Measurements from ENCODE around the gene RAF1.

RAF1 gene

GRCh38 chr3:12574131-12574530 is 89.8 kb downstream of the RAF1 start:
- TF ChIP-seq TAF1 (IDR thresholded peaks at IDR 0.05; ENCODE audit: borderline replicate concordance, insufficient read depth, low read length) (no peak), FOXP2 (optimal IDR thresholded peaks at IDR 0.05; ENCODE audit: borderline replicate concordance, extremely low read depth, extremely low read length, insufficient read depth) (no peak), SIN3A (IDR thresholded peaks at IDR 0.05; ENCODE audit: borderline replicate concordance, insufficient read depth, low read length) (no peak), POLR2AphosphoS5 (IDR thresholded peaks at IDR 0.05; ENCODE audit: low read depth, low read length) (no peak)
- TF ChIP-seq, protein P1, sequence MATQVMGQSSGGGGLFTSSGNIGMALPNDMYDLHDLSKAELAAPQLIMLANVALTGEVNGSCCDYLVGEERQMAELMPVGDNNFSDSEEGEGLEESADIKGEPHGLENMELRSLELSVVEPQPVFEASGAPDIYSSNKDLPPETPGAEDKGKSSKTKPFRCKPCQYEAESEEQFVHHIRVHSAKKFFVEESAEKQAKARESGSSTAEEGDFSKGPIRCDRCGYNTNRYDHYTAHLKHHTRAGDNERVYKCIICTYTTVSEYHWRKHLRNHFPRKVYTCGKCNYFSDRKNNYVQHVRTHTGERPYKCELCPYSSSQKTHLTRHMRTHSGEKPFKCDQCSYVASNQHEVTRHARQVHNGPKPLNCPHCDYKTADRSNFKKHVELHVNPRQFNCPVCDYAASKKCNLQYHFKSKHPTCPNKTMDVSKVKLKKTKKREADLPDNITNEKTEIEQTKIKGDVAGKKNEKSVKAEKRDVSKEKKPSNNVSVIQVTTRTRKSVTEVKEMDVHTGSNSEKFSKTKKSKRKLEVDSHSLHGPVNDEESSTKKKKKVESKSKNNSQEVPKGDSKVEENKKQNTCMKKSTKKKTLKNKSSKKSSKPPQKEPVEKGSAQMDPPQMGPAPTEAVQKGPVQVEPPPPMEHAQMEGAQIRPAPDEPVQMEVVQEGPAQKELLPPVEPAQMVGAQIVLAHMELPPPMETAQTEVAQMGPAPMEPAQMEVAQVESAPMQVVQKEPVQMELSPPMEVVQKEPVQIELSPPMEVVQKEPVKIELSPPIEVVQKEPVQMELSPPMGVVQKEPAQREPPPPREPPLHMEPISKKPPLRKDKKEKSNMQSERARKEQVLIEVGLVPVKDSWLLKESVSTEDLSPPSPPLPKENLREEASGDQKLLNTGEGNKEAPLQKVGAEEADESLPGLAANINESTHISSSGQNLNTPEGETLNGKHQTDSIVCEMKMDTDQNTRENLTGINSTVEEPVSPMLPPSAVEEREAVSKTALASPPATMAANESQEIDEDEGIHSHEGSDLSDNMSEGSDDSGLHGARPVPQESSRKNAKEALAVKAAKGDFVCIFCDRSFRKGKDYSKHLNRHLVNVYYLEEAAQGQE (IDR thresholded peaks at IDR 0.05; ENCODE audit: insufficient read depth in 1 of 2, low read depth in 2 of 2, low read length in 2 of 2), result no peak

DNA sequence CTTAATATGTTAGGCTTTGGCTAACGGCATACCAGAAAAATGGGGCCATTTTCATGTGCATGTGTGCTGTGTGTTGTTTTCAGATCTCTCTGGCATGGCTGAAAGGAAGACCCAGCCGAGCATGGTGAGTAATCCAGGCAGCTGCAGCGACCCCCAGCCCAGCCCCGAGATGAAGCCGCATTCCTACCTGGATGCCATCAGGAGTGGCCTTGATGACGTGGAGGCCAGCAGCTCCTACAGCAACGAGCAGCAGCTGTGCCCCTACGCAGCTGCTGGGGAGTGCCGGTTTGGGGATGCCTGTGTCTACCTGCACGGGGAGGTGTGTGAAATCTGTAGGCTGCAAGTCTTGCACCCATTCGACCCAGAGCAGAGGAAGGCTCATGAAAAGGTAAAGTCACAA is 91.9 kb downstream of the RAF1 start:
- TF ChIP-seq FOXP2 (optimal IDR thresholded peaks at IDR 0.05; ENCODE audit: borderline replicate concordance, extremely low read depth, extremely low read length, insufficient read depth), result no peak
- TF ChIP-seq TAF1 (IDR thresholded peaks at IDR 0.05; ENCODE audit: borderline replicate concordance, insufficient read depth, low read length), result no peak
- TF ChIP-seq SIN3A (IDR thresholded peaks at IDR 0.05; ENCODE audit: borderline replicate concordance, insufficient read depth, low read length), result no peak
- no peak for TF ChIP-seq POLR2AphosphoS5 (IDR thresholded peaks at IDR 0.05; ENCODE audit: low read depth, low read length)
- TF ChIP-seq, protein P1 (IDR thresholded peaks at IDR 0.05; ENCODE audit: insufficient read depth in 1 of 2, low read depth in 2 of 2, low read length in 2 of 2), result no peak

GRCh38 chr3:12569836-12570235 is 94.1 kb downstream of the RAF1 start:
- TF ChIP-seq, protein P1 (IDR thresholded peaks at IDR 0.05; ENCODE audit: insufficient read depth in 1 of 2, low read depth in 2 of 2, low read length in 2 of 2), result no peak
- TF ChIP-seq TAF1 (IDR thresholded peaks at IDR 0.05; ENCODE audit: borderline replicate concordance, insufficient read depth, low read length), result no peak
- no peak for TF ChIP-seq FOXP2 (optimal IDR thresholded peaks at IDR 0.05; ENCODE audit: borderline replicate concordance, extremely low read depth, extremely low read length, insufficient read depth)
- no peak for TF ChIP-seq POLR2AphosphoS5 (IDR thresholded peaks at IDR 0.05; ENCODE audit: low read depth, low read length)

GRCh38 chr3:12568747-12569146 is 95.2 kb downstream of the RAF1 start:
- no peak for TF ChIP-seq POLR2AphosphoS5 (IDR thresholded peaks at IDR 0.05; ENCODE audit: low read depth, low read length)

GRCh38 chr3:12566976-12567375 is 96.9 kb downstream of the RAF1 start:
- no peak for TF ChIP-seq SIN3A (IDR thresholded peaks at IDR 0.05; ENCODE audit: borderline replicate concordance, insufficient read depth, low read length)
- no peak for TF ChIP-seq POLR2AphosphoS5 (IDR thresholded peaks at IDR 0.05; ENCODE audit: low read depth, low read length)
- TF ChIP-seq, protein P1 (IDR thresholded peaks at IDR 0.05; ENCODE audit: insufficient read depth in 1 of 2, low read depth in 2 of 2, low read length in 2 of 2), result no peak
- no peak for TF ChIP-seq TAF1 (IDR thresholded peaks at IDR 0.05; ENCODE audit: borderline replicate concordance, insufficient read depth, low read length)
- no peak for TF ChIP-seq FOXP2 (optimal IDR thresholded peaks at IDR 0.05; ENCODE audit: borderline replicate concordance, extremely low read depth, extremely low read length, insufficient read depth)
